Fibroblast of skin of abdomen (primary cell): Measurements from ENCODE around the gene TOP2B.
A peak's percentile ranks its signal among the peaks of the same experiment; 100 is the strongest.

Source experiments
- DNase-seq: peaks from one replicate; pipeline ENCODE4 v3.0.0-alpha.2; 2013

Gene TOP2B

DNA sequence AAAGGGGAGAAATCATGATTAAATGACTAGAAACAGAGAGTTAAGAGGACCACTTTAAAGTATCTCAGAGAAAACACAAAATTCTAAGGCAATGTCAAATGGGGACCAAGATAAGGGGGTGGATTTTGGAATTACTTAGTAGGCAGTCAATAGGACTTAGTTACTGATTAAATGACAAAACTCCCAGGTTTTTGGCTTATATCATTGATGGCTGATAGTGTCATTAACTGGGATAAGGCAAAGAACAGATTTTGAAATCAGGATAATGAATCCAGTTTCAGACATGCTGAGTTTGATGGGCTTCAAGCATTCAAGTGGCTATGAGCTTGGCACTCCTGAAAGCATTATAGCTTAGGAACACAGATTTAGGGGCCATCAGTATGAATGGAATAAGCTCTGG lies 53.9 kb downstream of the TOP2B start:
- DNase-seq: no peak

DNA sequence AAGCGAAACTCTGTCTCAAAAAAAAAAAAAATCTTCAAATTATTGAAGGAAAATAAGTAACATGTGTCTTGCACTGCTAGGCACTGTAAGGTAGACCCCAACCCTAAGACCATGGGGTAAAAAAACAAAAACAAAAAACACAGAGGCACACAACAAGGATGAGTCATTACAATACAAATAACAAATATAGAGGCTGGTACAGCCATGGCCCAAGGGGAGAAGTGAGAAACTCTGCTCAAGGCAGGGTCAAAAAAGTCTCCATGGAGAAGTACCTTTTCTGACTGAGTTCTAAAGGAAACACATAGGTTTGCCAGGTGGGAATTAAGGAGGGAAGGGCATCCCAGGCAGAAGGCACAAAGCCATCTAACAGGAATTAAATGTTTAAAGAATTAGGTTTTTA lies 54.5 kb downstream of the TOP2B start:
- no peak for DNase-seq

DNA sequence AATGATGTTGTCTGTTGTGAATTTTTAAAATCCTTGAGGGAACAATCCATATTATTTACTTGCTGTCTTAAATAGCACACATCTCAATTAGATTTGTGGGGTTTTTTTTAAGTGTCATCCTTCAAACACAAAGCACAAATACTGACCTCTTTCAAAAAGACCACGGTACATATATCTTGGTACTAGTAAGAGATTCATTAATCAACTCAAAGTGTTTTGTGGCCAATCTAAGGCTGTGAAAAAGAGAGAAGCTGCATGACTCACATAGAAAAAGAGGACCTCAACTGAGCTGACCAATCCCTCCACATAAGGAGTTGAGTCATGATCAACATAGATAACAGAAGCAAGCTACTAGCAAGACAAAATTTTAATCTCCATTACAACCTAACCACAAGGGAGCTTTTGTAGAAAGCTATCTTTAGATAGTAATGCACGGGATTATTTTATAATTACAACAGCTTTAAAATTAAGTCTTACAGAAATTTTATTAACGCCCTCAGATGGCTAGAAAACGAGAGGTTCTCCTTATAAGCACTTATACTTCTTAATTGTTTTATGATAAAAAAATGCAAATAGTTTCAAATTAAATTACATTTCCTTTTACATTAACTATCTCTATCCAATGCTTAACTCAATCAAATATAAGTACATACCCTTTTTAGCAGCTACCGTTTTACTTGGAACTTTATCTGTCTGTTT lies 60.5 kb downstream of the TOP2B start:
- peak; percentile 85 for DNase-seq

DNA sequence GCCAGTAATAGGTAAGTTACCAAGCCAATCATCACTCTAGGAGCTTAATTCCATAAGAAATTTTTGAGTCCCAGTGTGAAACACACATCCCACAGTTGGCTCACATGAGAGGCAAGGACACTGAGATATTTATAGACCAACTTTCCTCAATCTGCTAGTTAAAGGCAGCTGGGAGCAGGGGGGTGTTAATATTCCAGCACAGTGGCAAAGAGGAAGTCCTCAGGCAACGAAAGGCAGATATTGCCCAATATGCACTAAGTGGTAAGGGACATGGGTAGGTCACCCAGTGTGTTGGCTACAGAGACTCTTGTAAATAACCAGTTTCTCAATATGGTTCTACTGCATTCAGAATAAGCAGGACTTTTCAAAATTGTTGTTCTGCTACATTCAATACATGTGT lies 61.0 kb downstream of the TOP2B start:
- no peak for DNase-seq

DNA sequence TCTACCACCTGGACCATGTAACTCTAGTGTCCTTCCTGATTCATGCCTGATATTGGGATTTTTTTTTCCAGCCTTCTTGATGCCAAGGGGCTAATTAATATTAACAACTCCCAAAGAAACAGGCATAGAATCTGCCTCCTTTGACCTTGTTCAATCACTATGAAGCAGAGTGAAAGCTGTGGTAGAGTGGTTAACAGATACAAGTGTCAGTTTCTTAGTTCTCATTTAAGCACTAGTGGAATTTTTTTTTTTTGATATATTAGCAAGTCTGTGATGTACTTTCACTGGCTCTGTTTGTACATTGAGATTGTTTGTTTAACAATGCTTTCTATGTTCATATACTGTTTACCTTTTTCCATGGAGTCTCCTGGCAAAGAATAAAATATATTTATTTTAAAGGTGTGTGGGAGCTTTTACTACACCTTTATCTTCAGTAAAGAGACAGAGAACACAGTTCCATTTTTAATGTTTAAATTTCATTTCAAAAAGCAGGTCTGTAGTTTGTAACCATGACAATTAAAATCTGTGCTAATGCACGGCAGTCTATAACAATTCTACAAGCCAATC lies 67.1 kb downstream of the TOP2B start:
- no peak for DNase-seq

DNA sequence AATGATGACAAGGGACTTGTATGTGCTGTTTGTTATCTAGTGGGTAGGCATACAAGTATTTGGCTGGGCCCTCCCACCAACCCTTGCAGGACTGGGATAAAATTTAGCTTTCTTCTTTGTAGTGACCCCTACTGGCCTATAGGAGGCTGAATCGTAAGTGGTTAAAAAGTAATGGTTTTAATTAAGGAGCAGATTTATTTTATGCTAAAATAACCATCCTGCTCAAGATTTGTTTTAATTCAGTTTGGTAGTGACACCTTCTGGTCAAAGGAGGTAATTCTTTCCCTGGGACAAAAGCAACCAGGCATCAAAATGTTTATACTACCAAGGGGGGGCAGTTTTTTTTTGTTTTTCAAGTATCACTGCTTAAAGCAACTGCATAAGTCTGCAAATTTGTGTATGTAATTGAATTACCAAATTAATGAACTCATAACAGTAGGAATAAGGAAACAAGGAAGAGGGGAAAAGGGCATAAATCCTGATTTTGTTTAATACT lies 70.7 kb downstream of the TOP2B start:
- peak; percentile 83 for DNase-seq

DNA sequence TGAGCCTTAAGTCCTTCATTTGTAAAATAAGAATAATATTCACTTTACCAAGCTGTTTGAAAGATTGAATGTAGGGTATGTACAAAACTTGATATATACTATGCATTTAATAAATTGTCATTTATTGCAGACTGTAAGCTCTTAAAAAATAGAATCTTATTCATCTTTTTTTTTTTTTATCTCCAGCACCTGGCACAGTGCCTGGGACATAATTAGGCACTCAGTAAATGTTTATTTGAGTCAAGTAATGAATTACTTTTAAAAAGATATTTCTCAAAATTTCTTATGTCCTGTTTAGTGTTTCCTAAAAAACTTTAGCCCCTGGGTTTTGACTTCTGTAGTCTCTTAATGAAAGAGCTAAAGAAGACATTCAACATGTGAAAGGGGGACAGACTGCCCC lies 71.7 kb downstream of the TOP2B start:
- DNase-seq: no peak

DNA sequence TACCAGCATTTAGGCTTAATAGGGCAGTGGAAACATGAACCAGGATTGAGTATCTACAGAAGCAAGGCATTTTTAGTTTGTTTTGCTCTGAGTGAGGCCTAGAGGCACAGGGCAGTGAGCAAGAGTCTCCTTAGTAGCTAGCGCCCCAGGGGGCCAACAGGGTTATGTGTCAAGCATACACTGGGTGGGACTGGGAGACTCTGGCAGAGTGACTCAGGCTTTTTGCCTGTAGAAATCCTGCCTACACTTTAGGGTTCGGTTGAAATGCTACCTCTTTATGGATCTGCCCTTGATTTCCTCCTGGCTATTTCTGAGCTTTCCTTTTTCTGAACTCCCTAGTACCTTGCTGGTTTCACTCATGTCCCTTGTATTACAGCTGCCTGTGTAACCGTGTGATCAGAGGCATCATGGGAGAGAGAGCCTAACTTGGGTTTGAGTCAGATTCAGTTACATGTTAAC lies 72.2 kb downstream of the TOP2B start:
- DNase-seq: peak; percentile 75

DNA sequence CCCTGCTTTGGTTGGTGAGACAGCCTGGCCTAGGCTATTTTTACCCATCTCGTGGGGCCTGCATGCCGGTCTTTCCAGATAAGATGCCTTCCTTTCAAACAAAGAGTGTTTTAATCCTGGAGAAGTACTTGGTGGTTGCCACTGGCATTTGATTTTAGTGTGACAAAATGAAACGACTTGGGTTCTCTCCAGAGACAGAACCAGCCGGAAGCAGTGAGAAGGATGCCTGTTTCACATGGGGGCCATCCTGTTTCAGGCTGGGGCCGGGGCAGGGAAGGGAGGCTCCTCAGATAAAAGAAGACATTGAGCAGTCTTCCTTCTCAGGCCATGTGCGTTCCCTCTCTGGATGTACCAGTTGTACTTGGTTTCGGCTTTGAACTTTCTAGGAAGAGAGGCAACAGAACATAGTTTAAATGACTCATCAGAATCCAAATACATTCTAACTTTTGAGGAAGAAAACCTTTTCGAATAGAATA lies 74.9 kb downstream of the TOP2B start:
- peak; percentile 29 for DNase-seq

DNA sequence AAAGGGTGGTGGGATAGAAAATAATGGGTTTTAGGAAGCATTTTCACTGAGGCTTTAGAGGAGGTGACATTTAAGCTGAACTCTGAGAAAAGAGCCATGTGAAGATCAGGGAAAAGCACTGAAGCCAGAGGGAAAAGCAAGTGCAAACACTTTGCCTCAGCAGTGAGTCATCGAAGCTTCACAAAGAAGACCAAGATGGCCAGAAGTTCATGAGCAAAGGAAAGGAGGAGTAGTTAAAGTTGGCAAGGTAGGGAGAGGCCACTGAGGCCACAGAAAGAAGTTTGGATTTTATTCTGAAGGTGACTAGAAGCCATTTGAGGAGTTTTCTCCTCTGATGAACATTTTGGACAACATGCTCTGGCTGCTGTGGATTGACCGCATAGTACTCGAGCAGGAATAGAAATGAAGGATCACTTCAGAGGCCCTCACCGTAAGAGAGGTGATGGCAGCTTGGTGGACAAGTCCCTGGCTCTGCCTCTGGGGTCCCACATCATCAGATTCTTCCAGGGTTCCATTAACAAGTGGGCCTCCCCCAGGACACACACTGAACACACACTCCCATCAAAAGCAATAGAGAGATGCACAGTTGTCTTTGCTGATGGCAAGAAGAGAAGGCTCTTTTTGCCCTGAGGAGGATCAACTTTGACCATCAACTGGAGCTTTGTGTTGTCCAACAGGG lies 75.5 kb downstream of the TOP2B start:
- DNase-seq: no peak

DNA sequence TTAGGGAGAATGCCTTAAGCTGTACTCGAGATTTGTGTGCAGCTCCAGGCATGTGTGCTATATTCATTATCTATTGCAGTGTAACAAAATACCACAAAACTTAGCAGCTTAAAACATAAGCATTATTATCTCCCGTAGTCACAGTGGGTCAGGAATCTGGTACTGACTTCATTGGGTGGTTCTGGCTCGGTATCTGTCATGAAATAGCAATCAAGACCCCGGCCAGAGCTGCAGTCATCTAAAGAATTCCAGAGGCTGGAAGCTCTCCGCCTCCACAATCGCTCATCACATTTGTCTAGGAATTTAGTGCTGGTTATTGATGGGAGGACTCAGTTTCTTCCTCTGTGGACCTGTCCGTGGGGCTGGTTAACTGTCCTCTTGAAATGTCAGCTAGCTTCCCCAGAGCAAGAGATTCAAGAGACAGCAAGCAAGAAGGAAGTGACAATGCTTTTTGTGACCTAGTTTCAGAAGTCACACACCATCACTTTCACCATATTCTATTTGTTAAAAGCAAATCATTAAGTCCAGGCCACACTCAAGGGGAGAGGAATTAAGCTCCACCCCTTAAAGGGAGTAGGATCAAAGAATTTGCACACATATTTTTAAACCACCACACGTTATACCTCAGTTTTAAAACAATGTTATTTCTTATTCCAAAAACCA lies 76.1 kb downstream of the TOP2B start:
- DNase-seq: peak; percentile 27

DNA sequence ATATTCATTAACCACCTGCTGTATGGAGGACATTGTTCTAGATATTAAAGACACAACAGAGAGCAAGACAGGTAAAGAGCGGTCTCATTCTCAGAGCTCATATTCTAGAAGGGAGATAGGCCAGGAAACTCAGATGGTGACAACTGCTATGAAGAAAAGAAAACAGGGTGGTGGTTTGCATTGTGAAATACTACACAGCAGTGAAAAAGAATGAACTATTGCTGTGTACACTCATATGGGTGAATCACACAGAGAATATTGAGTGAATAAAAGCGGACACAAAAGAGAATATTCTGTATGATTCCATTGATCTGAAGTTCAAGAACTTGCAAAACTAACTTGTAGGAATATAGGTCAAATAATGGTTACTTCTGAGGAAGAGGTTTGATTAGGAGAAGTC lies 76.7 kb downstream of the TOP2B start:
- DNase-seq: no peak

DNA sequence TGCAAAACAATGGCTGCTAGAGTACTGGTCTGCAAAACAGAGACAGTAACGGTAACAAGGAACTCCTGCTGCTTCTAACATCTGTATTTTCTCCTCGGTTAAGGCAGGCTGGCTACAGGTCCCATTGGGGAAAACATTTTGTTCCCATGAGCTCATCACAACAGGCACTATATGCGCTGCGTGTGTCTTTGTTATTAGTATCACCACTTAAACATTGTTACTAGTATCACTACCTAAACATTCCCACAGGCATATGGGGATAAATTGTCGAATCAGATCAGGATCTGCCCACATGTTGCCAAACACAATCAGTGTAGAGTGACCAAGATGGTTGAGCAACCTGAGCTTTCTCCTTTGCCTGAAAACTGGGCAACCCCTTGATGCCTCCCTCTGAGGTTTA lies 77.2 kb downstream of the TOP2B start:
- DNase-seq: no peak

DNA sequence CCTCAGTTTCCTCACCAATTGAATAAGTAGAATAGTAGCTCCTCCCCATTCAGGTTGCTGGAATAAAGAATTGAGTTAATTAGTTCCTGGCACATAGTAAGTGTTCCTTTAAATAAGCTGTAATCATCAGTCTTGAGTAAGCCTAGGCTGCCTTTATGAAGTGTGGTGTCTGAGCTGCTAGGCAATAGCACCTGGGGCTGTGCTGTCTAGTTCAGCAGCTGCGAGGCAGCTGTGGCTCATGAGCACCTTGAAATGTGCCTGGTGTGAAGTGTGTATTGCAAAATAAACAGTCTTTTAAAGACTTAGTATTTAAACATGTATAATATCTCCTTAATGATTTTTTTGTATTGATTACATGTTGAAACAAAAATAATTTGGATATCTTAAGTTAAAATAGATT lies 77.6 kb downstream of the TOP2B start:
- no peak for DNase-seq

DNA sequence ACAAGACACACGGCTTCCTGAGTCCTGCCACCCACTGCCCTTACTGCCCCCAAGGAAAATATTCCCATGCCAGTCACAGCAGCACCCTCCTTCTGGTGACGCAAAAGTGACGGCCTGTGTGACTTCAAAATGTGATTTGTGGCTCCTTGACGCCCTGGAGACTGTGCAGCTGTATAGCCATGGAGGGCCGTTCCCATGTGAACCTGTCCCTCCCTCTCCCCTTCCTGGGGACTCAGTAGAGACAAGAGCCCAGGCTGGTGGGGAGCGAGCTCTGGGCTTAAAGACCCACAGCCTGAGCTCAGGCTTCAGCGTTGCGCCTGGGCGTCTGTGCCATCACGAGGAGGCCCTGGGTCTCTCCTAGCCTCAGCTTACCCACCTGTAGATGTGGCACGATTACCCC lies 78.2 kb downstream of the TOP2B start:
- no peak for DNase-seq

DNA sequence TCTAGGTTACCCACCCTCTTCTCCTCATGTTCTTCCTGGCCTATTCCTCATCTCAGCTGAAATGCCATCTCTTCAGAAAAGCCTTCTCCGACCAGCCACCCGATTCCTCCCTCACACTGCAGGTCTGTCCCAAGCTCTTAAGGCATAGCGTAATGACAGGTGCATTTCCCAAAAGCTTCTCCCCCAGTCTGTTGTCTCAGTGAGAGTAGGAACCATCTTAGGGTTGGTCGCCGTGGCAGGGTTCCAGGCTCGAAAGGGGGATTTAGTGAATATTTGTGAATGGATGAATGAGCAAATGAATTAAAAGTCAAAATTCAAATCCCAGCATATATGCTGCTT lies 78.6 kb downstream of the TOP2B start:
- DNase-seq: no peak

DNA sequence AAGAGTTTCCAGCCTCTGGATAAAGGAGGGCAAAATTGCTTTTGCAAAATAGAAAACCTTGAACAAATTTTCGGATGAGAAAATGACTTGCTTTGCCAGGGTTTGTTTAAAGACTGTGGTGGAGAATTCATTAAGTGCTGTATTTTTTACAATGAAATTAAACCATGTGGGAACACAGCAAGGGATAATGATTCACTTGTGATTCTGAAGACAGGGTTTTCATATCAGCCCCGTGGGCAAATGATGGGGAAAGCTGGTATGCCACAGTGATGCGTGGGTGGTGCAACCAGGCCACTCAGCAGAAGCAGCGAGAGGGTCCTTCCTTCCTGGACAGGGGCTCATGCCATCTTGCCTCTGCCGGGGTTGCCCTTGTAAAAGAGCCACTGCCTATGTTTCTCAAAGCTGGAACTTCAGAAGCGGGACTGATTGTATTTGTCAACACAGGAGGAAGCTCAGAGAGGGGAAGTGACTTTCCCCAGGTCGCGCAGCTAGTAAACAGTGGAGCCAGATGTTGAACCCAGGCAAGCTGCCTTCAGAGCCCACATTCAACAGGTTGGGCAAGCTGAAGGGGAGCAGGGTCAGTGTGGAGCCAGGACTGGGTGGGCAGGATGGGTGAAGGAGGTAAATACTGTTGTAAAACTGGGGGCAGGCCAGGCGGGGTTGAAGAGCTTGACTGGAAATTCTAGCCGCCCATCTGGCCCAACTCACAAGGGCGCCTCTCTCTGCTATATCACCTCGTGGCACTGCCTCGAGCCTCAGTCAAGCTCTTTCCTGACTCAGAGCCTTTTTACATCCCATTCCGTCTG lies 79.1 kb downstream of the TOP2B start:
- no peak for DNase-seq

DNA sequence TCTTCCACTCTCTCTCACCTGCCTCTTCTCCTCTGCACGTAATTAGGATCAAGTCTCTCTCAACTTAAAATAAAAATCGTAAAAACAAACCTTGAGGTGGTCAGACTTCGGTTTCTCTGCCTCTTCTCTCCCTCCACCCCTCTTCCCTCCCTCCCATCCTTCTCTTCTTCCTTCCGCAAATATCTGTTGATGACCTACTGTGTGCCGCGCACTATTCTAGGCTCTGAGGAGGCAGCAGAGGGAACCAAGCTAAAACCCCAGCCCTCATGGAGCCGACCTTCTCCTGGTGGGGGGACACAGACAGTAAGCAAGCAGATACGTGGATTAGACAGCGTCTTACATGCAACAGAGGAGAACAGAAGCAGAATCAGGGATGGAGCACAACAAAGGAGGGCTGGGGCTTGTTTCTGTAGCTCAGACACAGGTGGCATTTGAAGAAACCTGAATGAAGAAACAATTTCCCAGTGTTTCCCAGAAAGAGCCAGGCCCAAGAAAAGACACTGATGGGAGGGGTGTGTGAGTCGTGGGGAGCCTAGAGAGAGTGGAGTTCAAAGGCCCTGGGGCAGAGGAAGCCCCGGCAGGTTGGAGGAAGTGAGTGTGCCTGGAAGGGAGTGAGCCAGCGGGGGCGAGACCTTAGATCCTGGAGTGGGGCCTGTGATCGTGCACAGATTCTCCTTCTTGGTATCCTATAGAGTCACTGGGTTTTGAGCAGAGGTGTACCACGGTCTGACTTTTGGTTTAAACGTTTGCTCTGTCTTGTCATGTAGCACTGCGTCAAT lies 80.5 kb downstream of the TOP2B start:
- DNase-seq: no peak

DNA sequence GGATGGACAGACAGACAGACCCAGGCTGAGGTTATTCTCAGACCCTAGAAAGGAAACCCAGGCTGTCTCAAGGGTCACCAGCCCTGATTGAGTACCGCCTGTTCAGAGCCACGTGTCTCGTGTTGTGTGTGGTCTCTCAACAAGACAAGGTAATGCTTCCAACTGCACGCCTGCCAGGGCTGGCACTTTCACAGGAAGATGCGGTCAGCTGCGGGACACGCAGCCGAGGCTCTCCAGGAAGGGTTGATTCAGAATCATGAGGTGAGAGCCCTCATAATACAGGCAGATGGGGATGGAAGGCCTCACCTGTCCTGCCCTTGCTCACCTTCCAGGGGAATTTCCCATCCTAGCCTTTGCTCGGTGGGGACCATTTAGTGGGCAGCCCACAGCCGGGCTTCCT lies 81.4 kb downstream of the TOP2B start:
- DNase-seq: no peak

DNA sequence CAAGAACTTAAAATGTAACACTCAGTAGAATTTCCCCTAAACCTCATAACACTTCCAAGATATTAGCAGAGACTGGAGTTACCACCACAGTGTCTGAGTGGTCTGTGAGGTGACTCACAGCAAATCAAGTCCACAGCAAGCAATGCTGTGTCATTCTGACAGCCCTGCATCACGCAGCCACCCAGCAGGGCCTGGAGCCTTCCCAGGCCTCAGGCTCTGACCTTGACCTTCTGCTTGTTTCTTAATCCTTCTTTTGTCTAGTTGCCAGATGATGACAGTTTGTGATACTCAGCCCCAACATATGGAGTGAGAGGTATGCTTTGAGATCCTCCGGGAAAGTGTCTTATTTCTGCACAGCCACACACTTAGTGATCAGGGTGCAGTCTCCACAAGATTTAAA lies 82.5 kb downstream of the TOP2B start:
- DNase-seq: peak; percentile 62

DNA sequence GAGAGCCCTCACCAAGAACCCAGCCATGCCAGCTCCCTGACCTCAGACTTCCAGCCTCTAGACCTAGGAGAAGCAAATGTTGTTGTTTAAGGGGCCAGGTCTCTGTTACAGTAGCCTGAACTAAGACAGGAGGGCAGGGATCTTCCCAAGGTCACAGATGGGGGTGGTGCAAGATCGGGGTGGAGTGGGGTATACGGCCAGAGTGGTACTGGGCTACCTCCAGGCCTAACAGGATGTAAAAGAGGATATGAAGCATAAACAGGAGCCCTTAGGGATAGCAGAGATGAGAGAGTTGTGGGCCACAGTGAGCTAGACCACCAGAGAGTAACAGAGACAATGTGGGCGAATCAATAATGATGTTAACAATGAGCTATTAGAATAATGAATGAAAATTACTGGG lies 82.9 kb downstream of the TOP2B start:
- no peak for DNase-seq

DNA sequence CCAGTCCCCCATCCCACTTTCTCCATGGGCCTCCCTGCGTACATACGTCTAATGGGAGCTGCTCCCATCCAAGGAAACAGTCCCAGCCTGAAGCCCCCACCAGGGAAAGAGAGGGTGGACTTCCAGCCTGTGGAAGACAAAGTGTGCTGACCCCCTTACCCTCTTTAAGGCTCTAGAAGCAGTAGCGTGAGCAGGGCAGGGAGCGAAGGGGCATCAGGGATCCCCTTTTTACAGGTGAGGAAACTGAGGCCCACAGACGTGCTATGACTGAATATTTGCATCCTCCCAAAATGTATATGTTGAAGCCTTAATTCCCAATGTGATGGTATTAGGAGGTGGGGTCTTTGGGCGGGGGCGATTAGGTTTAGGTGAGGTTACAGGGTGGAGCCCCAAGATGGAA lies 83.4 kb downstream of the TOP2B start:
- no peak for DNase-seq
